Stimulated activated CD4-positive, alpha-beta T cell treated with anti-CD3 and anti-CD28 coated beads, TNF-alpha, amount 100 ng/mL, for 4 hours (primary cell): ENCODE measurements around the gene NRM.
"Not testable (repeated sequence)": the region's sequence is repeated elsewhere in the genome, so short reads cannot be mapped to it uniquely, and the experiment has no call there.

ENCODE experiments used
- DNase-seq, 3 experiments: peaks; one replicate each; pipeline ENCODE4 v3.0.0-alpha.2; 2020; ENCODE audit warnings: low read depth in 3 of 3

NRM gene

GRCh38 chr6:30672445-30673253, 18.1 kb downstream of the NRM start, which contains the start of gene DHX16:
Gene DHX16 (minus strand): TSS chr6:30673006. CDS start chr6:30672841, 165 bp downstream.
- DNase-seq, result peak; percentile 75 to 84 (median 78)

GRCh38 chr6:30670760-30671527, 19.8 kb downstream of the NRM start:
- no peak for DNase-seq

DNA sequence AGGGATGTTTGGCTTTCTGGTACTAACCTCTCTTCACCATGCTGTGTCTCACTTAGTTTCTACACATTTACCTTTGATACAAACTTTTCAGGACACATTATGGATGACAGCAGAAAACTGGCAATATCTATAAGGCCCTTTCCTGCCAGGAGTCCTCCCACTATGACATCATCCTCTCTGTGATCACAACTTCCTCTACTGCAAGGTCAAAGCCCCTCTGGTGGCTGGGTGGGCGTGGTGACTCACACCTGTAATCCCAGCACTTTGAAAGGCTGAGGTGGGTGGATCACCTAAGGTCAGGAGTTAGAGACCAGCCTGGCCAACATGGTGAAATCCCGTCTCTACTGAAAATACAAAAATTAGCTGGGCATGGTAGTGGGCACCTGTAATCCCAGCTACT, 24.5 kb downstream of the NRM start:
- not testable (repeated sequence) for DNase-seq

DNA sequence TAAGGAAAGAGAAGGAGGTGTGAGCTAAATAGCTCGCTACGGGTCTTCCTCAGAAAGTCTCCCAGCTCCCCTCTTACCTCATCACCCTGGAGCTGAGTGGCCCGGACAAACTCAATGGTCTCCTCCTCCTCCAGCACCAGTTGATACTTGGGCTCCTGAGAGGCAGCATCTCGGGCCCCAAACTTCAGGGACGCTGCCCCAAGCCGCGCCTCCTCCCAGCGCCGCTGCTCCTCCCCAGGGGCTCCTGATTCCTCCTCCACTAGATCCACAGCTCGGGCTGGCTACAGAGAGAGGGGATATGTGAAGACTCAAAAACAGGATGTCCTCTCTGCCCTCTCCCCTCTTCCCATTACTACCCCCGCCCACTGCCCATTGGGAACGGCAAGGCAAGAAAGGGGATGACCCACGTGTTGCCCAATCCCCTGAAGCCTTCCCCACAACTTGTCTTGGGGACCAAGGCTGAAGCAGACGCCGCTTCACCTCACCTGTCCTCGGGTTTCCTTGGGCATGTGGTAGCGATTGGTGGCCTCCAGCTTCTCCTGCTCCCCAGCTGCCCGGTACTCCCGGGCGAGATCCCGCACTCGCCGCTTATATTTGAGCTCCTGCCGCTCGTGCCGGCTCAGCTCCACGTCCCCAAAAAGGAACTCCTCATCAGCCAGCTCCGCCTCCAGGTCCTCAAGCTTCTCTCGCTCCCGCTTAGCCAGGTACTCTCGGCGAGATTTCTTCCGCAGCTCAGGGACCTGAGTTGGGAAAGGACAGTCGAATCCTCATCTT, 25.6 kb downstream of the NRM start:
- no peak for DNase-seq

GRCh38 chr6:30657922-30658321, 32.9 kb downstream of the NRM start:
- not testable (repeated sequence) for DNase-seq

DNA sequence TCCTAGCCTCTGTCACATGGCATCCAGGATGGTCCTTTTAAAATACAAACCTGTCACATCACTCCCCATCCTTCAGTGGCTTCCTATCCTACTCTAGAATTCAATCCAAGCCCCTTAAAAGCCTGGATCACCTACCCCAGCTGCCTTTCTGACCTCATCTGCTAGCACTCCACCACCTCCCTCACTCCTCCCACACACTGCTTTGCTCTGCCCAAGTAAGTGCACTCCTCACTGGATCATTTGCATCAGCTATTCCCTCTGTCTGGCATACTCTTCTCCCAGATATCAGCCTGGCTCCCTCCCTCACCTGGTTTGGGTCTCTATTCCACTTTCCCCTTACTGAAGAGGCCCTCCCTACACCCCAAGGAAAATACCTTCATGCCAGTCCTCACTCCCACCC, 33.3 kb downstream of the NRM start:
- no peak for DNase-seq

GRCh38 chr6:30656513-30656912, 34.3 kb downstream of the NRM start:
- no peak for DNase-seq

DNA sequence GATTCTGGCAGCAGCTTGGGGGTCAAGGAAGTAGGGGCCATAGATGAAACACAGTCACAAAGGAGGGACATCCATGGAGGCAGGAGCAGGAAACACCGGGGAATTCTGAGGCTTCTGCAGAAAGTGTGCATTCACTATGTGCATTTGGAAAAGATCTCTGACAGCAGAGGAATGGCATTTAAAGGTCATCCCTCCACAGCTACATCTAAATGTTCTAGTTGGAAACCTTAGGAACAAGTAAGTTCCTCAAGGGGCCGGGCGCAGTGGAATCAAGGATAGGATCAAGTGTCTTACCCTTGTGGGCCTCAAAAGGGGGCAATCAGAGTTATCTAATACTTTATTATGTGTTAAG, 35.1 kb downstream of the NRM start:
- no peak for DNase-seq

DNA sequence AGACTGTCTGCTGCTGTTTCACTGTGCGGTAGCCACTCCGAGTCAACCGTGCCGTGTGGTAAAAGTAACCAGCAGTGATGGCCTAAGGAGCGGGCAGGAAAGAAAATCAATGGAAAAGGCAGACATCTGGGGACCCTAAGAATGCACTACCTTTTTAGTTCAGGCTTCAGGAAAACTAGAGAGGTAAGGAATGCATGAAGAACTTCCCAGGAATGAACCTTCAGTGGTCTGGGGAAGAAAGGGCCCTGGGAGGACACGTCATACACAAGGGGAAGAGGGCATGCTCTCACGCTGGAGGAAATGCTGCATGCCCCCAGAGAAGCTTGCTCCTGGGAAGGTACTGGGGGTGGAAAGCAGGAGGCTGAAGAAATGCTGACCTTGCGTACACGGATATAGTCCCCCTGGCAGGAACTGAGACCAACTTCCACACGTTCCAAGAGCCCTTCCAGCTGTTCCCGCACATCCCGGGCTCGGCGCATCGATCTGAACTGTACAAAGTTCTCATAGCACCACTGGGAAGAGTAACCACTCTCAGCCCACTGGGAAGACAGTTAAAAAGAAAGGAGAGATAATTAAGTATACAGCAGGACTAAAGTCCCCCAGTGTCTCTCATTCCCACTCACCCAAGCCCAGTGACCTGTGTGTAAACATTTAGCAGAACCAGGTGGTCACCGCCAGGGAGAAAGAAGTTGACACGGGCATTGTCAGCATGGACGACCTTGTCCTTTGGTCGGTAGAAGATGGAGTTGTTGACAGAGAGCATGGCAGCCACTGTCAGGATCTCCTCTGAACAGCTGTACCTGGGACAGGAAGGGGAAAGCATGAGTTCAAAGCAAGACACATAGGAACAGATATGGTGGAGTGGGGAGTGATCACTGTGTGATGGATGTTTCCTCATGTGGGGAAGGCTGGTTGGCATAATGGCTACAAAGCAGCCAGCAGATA, 35.7 kb downstream of the NRM start:
- no peak for DNase-seq

- no peak for DNase-seq
These were observed 39.6 kb downstream of the NRM start for GRCh38 chr6:30651143-30651542.

GRCh38 chr6:30647242-30648116, 43.3 kb downstream of the NRM start:
- peak; percentile 48 to 60 (median 60) for DNase-seq

- DNase-seq, result peak; percentile 76 to 90 (median 90)
These were observed 44.1 kb downstream of the NRM start, which contains the start of gene C6orf136 for GRCh38 chr6:30646450-30647241. Gene C6orf136 (plus strand): TSS chr6:30647133. CDS start chr6:30647232, 99 bp downstream.

DNA sequence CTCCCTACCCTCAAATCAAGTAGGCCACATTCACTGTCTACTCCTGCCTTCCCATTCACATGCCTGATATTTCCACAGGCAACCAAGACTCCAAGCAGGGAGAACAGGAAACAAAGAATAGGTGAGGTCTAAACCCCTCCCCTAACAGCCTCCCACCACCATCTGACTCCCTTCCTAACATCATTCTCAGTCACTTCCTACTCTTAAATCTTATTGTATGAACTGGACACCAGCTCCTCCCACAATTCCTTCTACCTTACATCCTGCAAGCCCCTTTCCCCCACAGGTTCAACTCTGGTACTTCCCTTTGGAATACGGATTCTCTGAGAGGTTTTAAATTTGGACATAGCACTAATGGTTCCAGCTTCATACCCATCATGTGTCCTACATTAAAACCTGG, 44.8 kb downstream of the NRM start:
- no peak for DNase-seq

DNA sequence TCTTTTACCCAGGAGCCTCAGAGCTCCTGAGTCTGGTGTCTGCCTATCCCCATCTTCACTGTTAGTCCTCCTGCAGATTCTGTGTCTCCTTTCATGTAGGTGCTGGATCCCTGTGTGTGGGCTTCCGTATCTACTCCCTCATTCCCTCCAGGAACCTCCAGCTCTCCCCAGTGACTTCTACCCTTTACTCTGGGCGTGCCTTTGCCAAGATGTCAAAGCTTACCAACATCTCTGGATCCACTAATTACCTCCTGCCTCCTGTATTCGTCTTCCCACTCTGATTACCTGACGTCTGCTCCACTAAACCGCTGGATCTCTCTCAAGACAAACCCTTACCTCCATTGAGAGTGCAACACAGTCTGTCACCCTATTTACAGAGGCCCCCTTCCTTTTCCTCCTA, 46.0 kb downstream of the NRM start:
- DNase-seq, result no peak

DNA sequence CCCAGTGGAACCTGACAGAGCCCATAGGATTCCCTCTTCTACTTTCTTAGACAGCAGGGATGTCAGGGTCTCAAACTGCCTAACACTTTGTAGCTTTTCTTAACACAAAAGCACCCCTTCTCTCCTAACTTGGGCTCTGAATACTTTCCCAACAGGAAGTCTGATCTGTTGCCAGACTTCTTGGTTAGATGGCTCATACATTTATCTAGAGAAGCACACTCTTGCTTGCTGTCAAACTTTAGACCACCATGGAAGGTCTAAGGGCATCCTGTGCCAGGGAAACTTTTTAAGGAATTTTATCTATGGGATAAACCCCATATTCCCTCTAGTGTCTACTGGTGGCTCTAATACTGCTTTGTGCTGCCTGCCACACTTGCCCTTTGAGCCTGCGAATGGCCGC, 47.1 kb downstream of the NRM start:
- no peak for DNase-seq

GRCh38 chr6:30641048-30641447, 49.7 kb downstream of the NRM start:
- DNase-seq, result no peak

GRCh38 chr6:30640481-30640880, 50.3 kb downstream of the NRM start:
- no peak for DNase-seq
